SK-N-SH (cell line): Measurements from ENCODE around the gene ECSCR. TPM values are rescaled to one million over a fixed set of nuclear protein-coding genes. Genes with fewer than 3 reads are reported as not detected.

Source experiments
- CTCF ChIA-PET: fragments of 300-600, 350-600 bp; formaldehyde crosslinking; extraction: SDS; loops from one replicate; lab custom pipeline; 2021; lab: Yijun Ruan, JAX
- POLR2A ChIA-PET: fragments of 350-600 bp; sonication (Branson Sonifier 250); formaldehyde crosslinking; extraction: SDS; loops from one replicate; lab custom pipeline; 2020; ENCODE audit warnings: antibody characterized with exemption, inconsistent platforms; lab: Yijun Ruan, JAX
- DNase-seq: peaks from one replicate; pipeline ENCODE4 v3.0.0; 2012
- H2AFZ ChIP-seq: fragments of 200-600 bp; sonication (generic); 2 replicates; pipeline ENCODE4 v1.8.1; 2016; ENCODE audit warnings: antibody characterized with exemption, mild to moderate bottlenecking, low read depth
- H3F3A ChIP-seq: fragments of 200-600 bp; sonication (generic); replicated peaks from 2 replicates; pipeline ENCODE3; 2016; ENCODE audit warnings: antibody characterized with exemption, mild to moderate bottlenecking; ENCODE audit not compliant: insufficient read depth
- H3K27ac ChIP-seq, 2 experiments: fragments of 200-500 bp in 1 of 2; fragments of 200-600 bp in 1 of 2; sonication (Bioruptor generic) in 1 of 2; sonication (generic), shearing (Covaris generic) in 1 of 2; 2 replicates each; pipeline versions ENCODE4 v1.5.1 to v1.6.1; 2014 to 2016; ENCODE audit warnings: low read depth in 2 of 2, inconsistent platforms in 1 of 2, low read length in 1 of 2, mild to moderate bottlenecking in 1 of 2, mixed read lengths in 1 of 2
- H3K27me3 ChIP-seq: fragments of 200-600 bp; sonication (generic), shearing (Covaris generic); 2 replicates; pipeline ENCODE4 v1.6.1; 2016; ENCODE audit warnings: mixed run types; ENCODE audit not compliant: insufficient read depth
- H3K36me3 ChIP-seq, 2 experiments: fragments of 200-500 bp in 1 of 2; fragments of 200-600 bp in 1 of 2; sonication (Bioruptor generic) in 1 of 2; sonication (generic) in 1 of 2; replicated peaks in 1 of 2; 2 replicates each; pipeline versions ENCODE3 to v1.5.1; 2014 to 2016; ENCODE audit warnings: low read length in 1 of 2, mild to moderate bottlenecking in 1 of 2; ENCODE audit not compliant: insufficient read depth in 2 of 2, control insufficient read depth in 1 of 2
- H3K4me1 ChIP-seq, 2 experiments: fragments of 200-500 bp in 1 of 2; fragments of 200-600 bp in 1 of 2; sonication (Bioruptor generic) in 1 of 2; sonication (generic), shearing (Covaris generic) in 1 of 2; 2 replicates each; pipeline versions ENCODE4 v1.5.1 to v1.6.1; 2014 to 2016; ENCODE audit warnings: low read depth in 1 of 2, low read length in 1 of 2, mixed run types in 1 of 2; ENCODE audit not compliant: insufficient read depth in 2 of 2, control insufficient read depth in 1 of 2
- H3K4me2 ChIP-seq: fragments of 200-600 bp; sonication (generic), shearing (Covaris generic); 2 replicates; pipeline ENCODE4 v1.6.1; 2017; ENCODE audit warnings: mixed run types
- H3K4me3 ChIP-seq, 2 experiments: fragments of 200-500 bp in 1 of 2; fragments of 200-600 bp in 1 of 2; sonication (Bioruptor generic) in 1 of 2; sonication (generic), shearing (Covaris generic) in 1 of 2; 2 replicates each; pipeline versions ENCODE4 v1.5.1 to v1.8.1; 2014 to 2016; ENCODE audit warnings: low read depth in 2 of 2, inconsistent platforms in 1 of 2, low read length in 1 of 2, mild to moderate bottlenecking in 1 of 2, mixed read lengths in 1 of 2, moderate library complexity in 1 of 2
- H3K79me2 ChIP-seq: fragments of 200-600 bp; sonication (generic); 2 replicates; pipeline ENCODE4 v1.8.1; 2017; ENCODE audit warnings: mild to moderate bottlenecking; ENCODE audit not compliant: insufficient read depth
- H3K9ac ChIP-seq: fragments of 200-600 bp; sonication (generic); 2 replicates; pipeline ENCODE4 v1.6.1; 2017; ENCODE audit warnings: mixed run types
- H3K9me2 ChIP-seq: fragments of 200-600 bp; sonication (generic); 2 replicates; pipeline ENCODE4 v1.6.1; 2017; ENCODE audit warnings: mixed run types
- H3K9me3 ChIP-seq: fragments of 200-600 bp; sonication (generic); 2 replicates; pipeline ENCODE4 v1.6.1; 2017; ENCODE audit warnings: mixed run types, mild to moderate bottlenecking, moderate library complexity
- H4K20me1 ChIP-seq: fragments of 200-600 bp; sonication (generic); 2 replicates; pipeline ENCODE4 v1.6.1; 2017; ENCODE audit warnings: mild to moderate bottlenecking, mixed run types; ENCODE audit not compliant: insufficient read depth
- CTCF ChIP-seq: fragments of 200-600 bp; sonication (generic); IDR thresholded peaks from 2 replicates; pipeline ENCODE4 v1.6.1; 2017; ENCODE audit warnings: antibody characterized with exemption, mild to moderate bottlenecking, moderate library complexity
- ELF1 ChIP-seq: IDR thresholded peaks from 2 replicates; pipeline ENCODE4 v1.4.0; 2012
- FOSL2 ChIP-seq: IDR thresholded peaks from 2 replicates; pipeline ENCODE4 v1.4.0; 2012; ENCODE audit warnings: low read depth, mild to moderate bottlenecking, moderate library complexity, borderline replicate concordance
- FOXJ3 ChIP-seq: sonication (generic); formaldehyde crosslinking; IDR thresholded peaks from 2 replicates; pipeline ENCODE4 v1.5.1; 2020; ENCODE audit warnings: mild to moderate bottlenecking, missing genetic modification reagents
- IRF3 ChIP-seq: fragments of 150-350 bp; IDR thresholded peaks from 2 replicates; pipeline ENCODE4 v1.6.1; 2016; ENCODE audit warnings: mild to moderate bottlenecking, low read depth, low read length
- MAX ChIP-seq: IDR thresholded peaks from 2 replicates; pipeline ENCODE4 v1.4.0; 2012; ENCODE audit warnings: low read depth
- MEF2A ChIP-seq: IDR thresholded peaks from 2 replicates; pipeline ENCODE4 v1.4.0; 2012; ENCODE audit warnings: low read depth, borderline replicate concordance
- POLR2AphosphoS5 ChIP-seq: IDR thresholded peaks from 2 replicates; pipeline ENCODE4 v1.6.1; 2012; ENCODE audit warnings: low read depth, low read length
- RAD21 ChIP-seq: IDR thresholded peaks from 2 replicates; pipeline ENCODE4 v1.6.1; 2012; ENCODE audit warnings: mild to moderate bottlenecking, low read length
- REST ChIP-seq: IDR thresholded peaks from 2 replicates; pipeline ENCODE4 v1.6.1; 2012; ENCODE audit warnings: mild to moderate bottlenecking, low read depth, low read length, moderate library complexity
- TAF1 ChIP-seq: IDR thresholded peaks from 2 replicates; pipeline ENCODE4 v1.6.1; 2012; ENCODE audit warnings: low read depth, mild to moderate bottlenecking, low read length, moderate library complexity, borderline replicate concordance
- TCF12 ChIP-seq: IDR thresholded peaks from 2 replicates; pipeline ENCODE4 v1.4.0; 2012
- USF1 ChIP-seq: IDR thresholded peaks from 2 replicates; pipeline ENCODE4 v1.4.0; 2012; ENCODE audit warnings: low read depth, borderline replicate concordance
- USF2 ChIP-seq: fragments of 150-350 bp; IDR thresholded peaks from 2 replicates; pipeline ENCODE4 v1.6.1; 2017; ENCODE audit warnings: antibody characterized with exemption, low read length, low read depth, borderline replicate concordance
- YY1 ChIP-seq: IDR thresholded peaks from 2 replicates; pipeline ENCODE4 v1.4.0; 2012; ENCODE audit warnings: low read depth, mild to moderate bottlenecking
- WGBS: methylation state at CpG from one replicate; pipeline ENCODE4 v1.1.6; 2017; ENCODE audit warnings: low lambda C conversion rate; 5-methylcytosine and 5-hydroxymethylcytosine counted together
- polyA plus RNA-seq, 3 experiments: library from polyadenylated mRNA; depleted of rRNA; stranded (reverse); fragments of >200 nt; gene quantifications; 2 replicates each; pipeline ENCODE4 v1.2.3, GENCODE V29; 2012

ECSCR gene
- polyA plus RNA-seq, 1 of the 3 experiments (the other 2 are of a cell fraction) = 10.9 TPM

- ChIA-PET POLR2A (interaction anchor here (0.8 to 1.0 kb wide), 2 partner anchors 36 to 42 kb away, joined by 3 to 4 read pairs; partner anchors contain the start of gene DNAJC18), CTCF (interaction anchor here (0.9 to 2.4 kb wide), 3 partner anchors 36 to 61 kb away, joined by 3 to 11 read pairs (median 5); no protein-coding TSS in a partner anchor)
- Histone ChIP-seq H2AFZ (no peak overlapping the region), H4K20me1 (no peaks in the 10 kb centered on the region), H3K9me2 (no peaks in the 10 kb centered on the region), H3K9me3 (no peaks in the 10 kb centered on the region), H3K36me3 (peaks cover 15 to 26% of the 10 kb centered on the region in 2 experiments), H3K27me3 (no peaks in the 10 kb centered on the region), H3K4me1 (peaks cover 14% of the 10 kb centered on the region in 2 experiments; a peak in 2 of 4 replicates), H3K27ac (peak overlapping the region; percentile 91 to 100), H3K4me3 (peak overlapping the region; percentile 50 to 69), H3K79me2 (peaks cover 45% of the 10 kb centered on the region), H3K9ac (peak overlapping the region; percentile 84), H3F3A (peaks cover 22% of the 10 kb centered on the region), H3K4me2 (peak overlapping the region; percentile 96)
- peak; percentile 31 for DNase-seq
- WGBS = 85% methylated on average over 5 of the region's 5 CpGs
- TF ChIP-seq MEF2A = no peak
- TF ChIP-seq CTCF = peak; percentile 40
- peak; percentile 9; the same call in 1 of the 2 replicates for TF ChIP-seq MAX
- TF ChIP-seq USF1 = no peak
- peak; percentile 12; the same call in 1 of the 2 replicates for TF ChIP-seq RAD21
- TF ChIP-seq POLR2AphosphoS5 = no peak
Observed at GRCh38 chr5:139481580-139482049, 19.1 kb upstream of the ECSCR start.

- POLR2A ChIA-PET = interaction anchor here (1.0 kb wide), 1 partner anchor 42 kb away, joined by 4 read pairs; the partner anchor contains the start of gene DNAJC18
- peak overlapping the region; percentile 84 for H3K9ac ChIP-seq
- no peaks in the 10 kb centered on the region for H3K27me3 ChIP-seq
- no peak overlapping the region for H2AFZ ChIP-seq
- peak overlapping the region; percentile 50 to 69 for H3K4me3 ChIP-seq
- H3K27ac ChIP-seq = peak overlapping the region; percentile 91 to 100
- H3K9me2 ChIP-seq = no peaks in the 10 kb centered on the region
- peaks cover 25% of the 10 kb centered on the region for H3F3A ChIP-seq
- H3K4me2 ChIP-seq = peak overlapping the region; percentile 96
- 61% methylated on average over 10 of the region's 12 CpGs for WGBS
- H3K4me1 ChIP-seq = peaks cover 14% of the 10 kb centered on the region in 2 experiments; a peak in 2 of 4 replicates
- peak; percentile 11 for DNase-seq
- no peaks in the 10 kb centered on the region for H4K20me1 ChIP-seq
- CTCF ChIA-PET = interaction anchor here (1.1 to 2.4 kb wide), 3 partner anchors 36 to 59 kb away, joined by 3 to 11 read pairs (median 5); no protein-coding TSS in a partner anchor
- no peaks in the 10 kb centered on the region for H3K9me3 ChIP-seq
- H3K36me3 ChIP-seq = peaks cover 16 to 26% of the 10 kb centered on the region in 2 experiments
- peaks cover 45% of the 10 kb centered on the region for H3K79me2 ChIP-seq
- no peak for TF ChIP-seq FOSL2
- no peak for TF ChIP-seq TCF12
- no peak for TF ChIP-seq USF2
- TF ChIP-seq YY1 = no peak
- no peak for TF ChIP-seq REST
- no peak for TF ChIP-seq POLR2AphosphoS5
- no peak for TF ChIP-seq ELF1
- TF ChIP-seq IRF3 = no peak
- TF ChIP-seq TAF1 = no peak
- no peak for TF ChIP-seq FOXJ3
Observed at GRCh38 chr5:139481122-139481533, 18.6 kb upstream of the ECSCR start.
